Kidney (tissue), 14 donors: Measurements from ENCODE around the gene OPTN. TPM values are rescaled to one million over a fixed set of nuclear protein-coding genes. Genes with fewer than 3 reads are reported as not detected.

ENCODE experiments used
- DNase-seq, 5 donors: peaks; one replicate each; pipeline ENCODE4 v3.0.0-alpha.2; 2013 to 2020
- FAIRE-seq: peaks from 2 replicates; lab custom pipeline; 2012; peaks lifted over from hg19 to GRCh38; lab: Jason Lieb, UNC
- H3K27ac ChIP-seq, 2 donors: one replicate each; pipeline ENCODE4 v1.7.0; 2013; ENCODE audit warnings: low read depth in 2 of 2, low read length in 2 of 2, inconsistent platforms in 1 of 2
- H3K27me3 ChIP-seq: one replicate; pipeline ENCODE4 v1.7.1; 2013; ENCODE audit warnings: low read length, inconsistent platforms; ENCODE audit not compliant: control insufficient read depth, insufficient read depth
- H3K36me3 ChIP-seq, 3 donors: one replicate each; pipeline versions ENCODE4 v1.7.0 to v1.7.1; 2013; ENCODE audit warnings: low read length in 3 of 3, control low read depth in 1 of 3, inconsistent platforms in 1 of 3; ENCODE audit not compliant: insufficient read depth in 3 of 3, control insufficient read depth in 2 of 3
- H3K4me1 ChIP-seq, 3 donors: one replicate each; pipeline versions ENCODE4 v1.7.0 to v1.7.1; 2013; ENCODE audit warnings: low read length in 3 of 3, inconsistent platforms in 1 of 3, low read depth in 1 of 3; ENCODE audit not compliant: control insufficient read depth in 2 of 3, insufficient read depth in 2 of 3
- H3K4me3 ChIP-seq, 3 donors: one replicate each; pipeline versions ENCODE4 v1.7.0 to v1.8.1; 2013; ENCODE audit warnings: low read length in 3 of 3, control low read depth in 1 of 3, inconsistent platforms in 1 of 3
- H3K9ac ChIP-seq, 3 donors: one replicate each; pipeline versions ENCODE4 v1.7.0 to v1.7.1; 2013; ENCODE audit warnings: low read length in 3 of 3, control low read depth in 1 of 3, inconsistent platforms in 1 of 3
- H3K9me3 ChIP-seq, 3 donors: one replicate each; pipeline versions ENCODE4 v1.7.0 to v1.7.1; 2013; ENCODE audit warnings: low read length in 3 of 3, control low read depth in 1 of 3, inconsistent platforms in 1 of 3; ENCODE audit not compliant: control insufficient read depth in 2 of 3, insufficient read depth in 1 of 3
- CTCF ChIP-seq: IDR thresholded peaks from 3 replicates; pipeline ENCODE4 v1.5.1; 2012; ENCODE audit warnings: mild to moderate bottlenecking, moderate library complexity, borderline replicate concordance; ENCODE audit not compliant: insufficient read depth; ENCODE audit errors: extremely low read depth
- intact Hi-C: fragments of 100-400 bp; cut with DNase I; formaldehyde crosslinking; loops from one replicate; pipeline ENCODE4 v1.11.1; 2022
- polyA plus RNA-seq: library from polyadenylated mRNA; stranded (reverse); fragments of 350-450 nt; fragmentation: Illumina TruSeq; extraction: RNeasy Lipid Tissue Mini Kit (QIAGEN cat#74804); gene quantifications from one replicate; pipeline ENCODE4 v1.2.3, GENCODE V29; 2014; ENCODE audit warnings: low read depth, low replicate concordance; ENCODE audit not compliant: insufficient read depth
- total RNA-seq: library from RNA; stranded (reverse); fragmentation: NEBNext Ultra II Directional; extraction: Animal tissue kit (Norgen Biotek cat#: 25700); gene quantifications from one replicate; pipeline ENCODE4 v1.2.1, GENCODE V29; 2021
- donor health status: control.
- donor health status: control.
- donor health status: control.
- donor health status: control.
- donor health status: control.
- donor health status: DM: yes; HTN: yes; CAD: no.
- donor health status: Normal renal cell carcinoma (clear cell type).

The OPTN gene
- total and polyA plus RNA-seq, 2 donors from 2014 or later = 55.0 to 76.9 TPM

GRCh38 chr10:13095094-13095493 is 4.9 kb upstream of the OPTN start:
- DNase-seq (no peak), FAIRE-seq (no peak)
- intact Hi-C loops = no loop called here
- Histone ChIP-seq H3K27ac (no peak overlapping the region), H3K27me3 (no peaks in the 10 kb centered on the region), H3K4me1 (no peaks in the 10 kb centered on the region), H3K9me3 (no peaks in the 10 kb centered on the region), H3K9ac (no peak overlapping the region), H3K36me3 (no peaks in the 10 kb centered on the region), H3K4me3 (no peak overlapping the region)
- no peak for TF ChIP-seq CTCF

GRCh38 chr10:13095929-13096328 is 4.0 kb upstream of the OPTN start:
- Histone ChIP-seq H3K4me3 (no peak overlapping the region), H3K4me1 (peaks cover 0 to 2% (median 0%) of the 10 kb centered on the region in 3 donors), H3K9me3 (no peaks in the 10 kb centered on the region), H3K9ac (no peak overlapping the region), H3K27me3 (no peaks in the 10 kb centered on the region), H3K27ac (no peak overlapping the region), H3K36me3 (no peaks in the 10 kb centered on the region)
- DNase-seq (no peak), FAIRE-seq (no peak)
- intact Hi-C loops = no loop called here
- TF ChIP-seq CTCF = no peak

DNA sequence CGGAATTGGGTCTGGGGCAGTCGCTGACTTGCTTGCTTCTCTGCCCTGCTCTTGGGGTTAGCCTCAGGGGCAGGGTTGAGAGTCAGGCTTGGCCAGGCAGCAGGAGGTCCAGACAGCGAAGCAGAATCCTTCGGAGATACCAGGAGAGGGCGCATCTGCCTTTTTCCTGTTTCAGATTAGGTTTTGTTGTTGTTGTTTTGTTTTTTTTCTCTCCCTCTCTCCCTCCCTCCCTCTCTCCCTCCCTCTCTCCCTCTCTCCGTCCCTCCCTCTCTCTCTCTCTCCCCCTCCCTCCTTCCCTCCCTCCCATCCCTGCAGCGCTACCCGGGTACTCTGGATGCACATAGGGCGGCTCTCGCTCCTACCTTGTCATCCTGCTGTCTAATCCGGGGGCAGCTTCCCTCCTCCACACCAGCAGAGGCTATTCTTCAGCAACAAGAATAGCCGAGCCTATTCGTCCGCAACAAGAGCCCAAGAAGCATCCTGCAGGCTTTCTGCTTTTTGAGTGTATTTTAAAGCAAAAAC is 758 bp upstream of the OPTN start:
- Histone ChIP-seq H3K4me3 (peak overlapping the region; percentile 63 to 82 (median 70)), H3K4me1 (peaks cover 0 to 11% (median 9%) of the 10 kb centered on the region in 3 donors), H3K27ac (peak overlapping the region; percentile 57 to 80), H3K27me3 (no peaks in the 10 kb centered on the region), H3K9me3 (no peaks in the 10 kb centered on the region), H3K9ac (peak overlapping the region; percentile 5 to 56 (median 29)), H3K36me3 (no peaks in the 10 kb centered on the region)
- intact Hi-C loops = no loop called here
- TF ChIP-seq CTCF = peak; percentile 39
- FAIRE-seq = no peak
- peak in 4 of 5 donors; percentile 68 to 85 (median 77) for DNase-seq
